Hepatocyte (in vitro differentiated cells): ENCODE results near the gene HYAL3. TPM values are rescaled to one million over a fixed set of nuclear protein-coding genes. Genes with fewer than 3 reads are reported as not detected.

Experiments
- DNase-seq: peaks from one replicate; pipeline ENCODE4 v3.0.0-alpha.2; 2016; ENCODE audit warnings: low spot score
- H2AFZ ChIP-seq: fragments of 200-600 bp; sonication (generic); 2 replicates; pipeline ENCODE4 v1.6.0; 2016; ENCODE audit warnings: antibody characterized with exemption, mild to moderate bottlenecking
- H3K27ac ChIP-seq: fragments of 200-600 bp; sonication (generic); 2 replicates; pipeline ENCODE4 v1.5.1; 2016; ENCODE audit warnings: mild to moderate bottlenecking
- H3K27me3 ChIP-seq: fragments of 200-600 bp; sonication (generic); 2 replicates; pipeline ENCODE4 v1.6.1; 2016
- H3K36me3 ChIP-seq: fragments of 200-600 bp; sonication (generic); replicated peaks from 2 replicates; pipeline ENCODE4 v1.5.1; 2016; ENCODE audit warnings: low read depth; ENCODE audit not compliant: insufficient read depth
- H3K4me1 ChIP-seq: fragments of 200-600 bp; sonication (generic); 2 replicates; pipeline ENCODE4 v1.5.1; 2016; ENCODE audit warnings: mild to moderate bottlenecking, moderate library complexity; ENCODE audit not compliant: insufficient read depth
- H3K4me2 ChIP-seq: fragments of 200-600 bp; sonication (generic); 2 replicates; pipeline ENCODE4 v1.6.0; 2016
- H3K4me3 ChIP-seq: fragments of 200-600 bp; sonication (generic); 2 replicates; pipeline ENCODE4 v1.5.1; 2016; ENCODE audit warnings: mild to moderate bottlenecking
- H3K79me2 ChIP-seq: fragments of 200-600 bp; sonication (generic); 2 replicates; pipeline ENCODE4 v1.6.0; 2017; ENCODE audit warnings: mild to moderate bottlenecking
- H3K9me2 ChIP-seq: fragments of 200-600 bp; sonication (generic); replicated peaks from 2 replicates; pipeline ENCODE4 v1.6.0; 2017; ENCODE audit warnings: mild to moderate bottlenecking; ENCODE audit not compliant: insufficient read depth
- H3K9me3 ChIP-seq: fragments of 200-600 bp; sonication (generic); 2 replicates; pipeline ENCODE4 v1.5.1; 2016; ENCODE audit warnings: low read depth, mild to moderate bottlenecking
- H4K20me1 ChIP-seq: fragments of 200-600 bp; sonication (generic); 2 replicates; pipeline ENCODE4 v1.6.0; 2016; ENCODE audit warnings: mild to moderate bottlenecking; ENCODE audit not compliant: insufficient read depth, poor library complexity, severe bottlenecking
- CTCF ChIP-seq: fragments of 200-600 bp; sonication (generic); IDR thresholded peaks from 2 replicates; pipeline ENCODE4 v1.5.1; 2016; ENCODE audit warnings: antibody characterized with exemption, mild to moderate bottlenecking; ENCODE audit not compliant: poor library complexity
- EZH2 ChIP-seq: fragments of 200-600 bp; sonication (generic); IDR thresholded peaks from 2 replicates; pipeline ENCODE4 v1.6.1; 2016; ENCODE audit warnings: antibody characterized with exemption, mild to moderate bottlenecking, borderline replicate concordance
- EZH2phosphoT487 ChIP-seq: fragments of 200-600 bp; sonication (generic); IDR thresholded peaks from one replicate; pipeline ENCODE4 v1.6.1; 2018; ENCODE audit warnings: antibody characterized with exemption, mild to moderate bottlenecking, low read depth, moderate library complexity; ENCODE audit not compliant: unreplicated experiment, severe bottlenecking
- WGBS: methylation state at CpG from one replicate; pipeline ENCODE4 v1.1.6; 2016; ENCODE audit warnings: low lambda C conversion rate; ENCODE audit errors: missing lambda C conversion rate; 5-methylcytosine and 5-hydroxymethylcytosine counted together
- polyA plus RNA-seq: library from polyadenylated mRNA; unstranded; fragments of >200 nt; fragmentation: Nextera tagmentation; extraction: Ambion mirVana; gene quantifications from 2 replicates; pipeline ENCODE4 v1.2.1, GENCODE V29; 2016
- total RNA-seq: library from RNA; depleted of rRNA; stranded (reverse); fragments of >200 nt; gene quantifications from 2 replicates; pipeline ENCODE4 v1.2.3, GENCODE V29; 2014

Gene HYAL3
- total and polyA plus RNA-seq, 2 experiments from 2014 or later: 3.7 to 7.0 TPM

- H3K27me3 ChIP-seq: peaks cover 25% of the 10 kb centered on the region
- DNase-seq: no peak
- no peak overlapping the region for H2AFZ ChIP-seq
- H3K79me2 ChIP-seq: peaks cover 27% of the 10 kb centered on the region
- no peaks in the 10 kb centered on the region for H3K36me3 ChIP-seq
- no peak for TF ChIP-seq EZH2phosphoT487
- no peak for TF ChIP-seq EZH2
- TF ChIP-seq CTCF: no peak
- no peaks in the 10 kb centered on the region for H3K9me3 ChIP-seq
- peaks cover 34% of the 10 kb centered on the region for H3K4me1 ChIP-seq
- 84% methylated on average over 5 of the region's 5 CpGs for WGBS
- H4K20me1 ChIP-seq: peaks cover under 1% of the 10 kb centered on the region
- no peak overlapping the region for H3K4me3 ChIP-seq
- H3K9me2 ChIP-seq: no peaks in the 10 kb centered on the region
- no peak overlapping the region for H3K27ac ChIP-seq
- no peak overlapping the region for H3K4me2 ChIP-seq
Measured at GRCh38 chr3:50338965-50339364, 39.8 kb upstream of the HYAL3 start.

GRCh38 chr3:50337175-50337861, 38.1 kb upstream of the HYAL3 start:
- Histone ChIP-seq H3K9me2 (no peaks in the 10 kb centered on the region), H3K27me3 (peaks cover 25% of the 10 kb centered on the region), H3K36me3 (no peaks in the 10 kb centered on the region), H3K79me2 (peaks cover 41% of the 10 kb centered on the region), H3K9me3 (no peaks in the 10 kb centered on the region), H3K27ac (peak overlapping the region; percentile 92), H4K20me1 (peaks cover 3% of the 10 kb centered on the region), H3K4me2 (peak overlapping the region; percentile 93), H3K4me1 (peaks cover 34% of the 10 kb centered on the region), H2AFZ (peak overlapping the region; percentile 69), H3K4me3 (peak overlapping the region; percentile 63)
- DNase-seq: peak; percentile 99
- TF ChIP-seq EZH2phosphoT487 (no peak), CTCF (no peak), EZH2 (no peak)
- WGBS: under 1% methylated on average over 68 of the region's 79 CpGs

- under 1% methylated on average over 22 of the region's 31 CpGs for WGBS
- peak overlapping the region; percentile 1 for H2AFZ ChIP-seq
- H3K27ac ChIP-seq: peak overlapping the region; percentile 92
- TF ChIP-seq EZH2 (no peak), EZH2phosphoT487 (no peak), CTCF (no peak)
- H3K4me2 ChIP-seq: peak overlapping the region; percentile 93
- H3K79me2 ChIP-seq: peaks cover 47% of the 10 kb centered on the region
- peaks cover 22% of the 10 kb centered on the region for H3K27me3 ChIP-seq
- H4K20me1 ChIP-seq: peaks cover 3% of the 10 kb centered on the region
- no peaks in the 10 kb centered on the region for H3K9me2 ChIP-seq
- H3K36me3 ChIP-seq: no peaks in the 10 kb centered on the region
- H3K4me1 ChIP-seq: peaks cover 34% of the 10 kb centered on the region
- H3K4me3 ChIP-seq: peak overlapping the region; percentile 63
- H3K9me3 ChIP-seq: no peaks in the 10 kb centered on the region
- no peak for DNase-seq
Measured at GRCh38 chr3:50336452-50337174, 37.4 kb upstream of the HYAL3 start.
